Smooth muscle cell (in vitro differentiated cells): ENCODE results near the gene ARHGEF18. TPM values are rescaled to one million over a fixed set of nuclear protein-coding genes. Genes with fewer than 3 reads are reported as not detected.
A peak's percentile ranks its signal among the peaks of the same experiment; 100 is the strongest.

Experiments
- DNase-seq: peaks from one replicate; lab custom pipeline; 2025; ENCODE audit not compliant: unreplicated experiment; lab: John Stamatoyannopoulos, UW
- H2AFZ ChIP-seq: fragments of 200-600 bp; sonication (generic); 2 replicates; pipeline ENCODE4 v1.6.0; 2016; ENCODE audit warnings: antibody characterized with exemption, low read depth, mild to moderate bottlenecking
- H3F3A ChIP-seq: fragments of 200-600 bp; sonication (generic); 2 replicates; pipeline ENCODE4 v1.6.0; 2017; ENCODE audit warnings: antibody characterized with exemption, low read depth
- H3K27ac ChIP-seq: fragments of 200-600 bp; sonication (generic); 2 replicates; pipeline ENCODE4 v1.5.1; 2016; ENCODE audit warnings: low read depth, mild to moderate bottlenecking
- H3K27me3 ChIP-seq: fragments of 200-600 bp; sonication (generic); 2 replicates; pipeline ENCODE4 v1.6.1; 2016; ENCODE audit warnings: low read depth, mild to moderate bottlenecking
- H3K36me3 ChIP-seq: fragments of 200-600 bp; sonication (generic); 2 replicates; pipeline ENCODE4 v1.5.1; 2016; ENCODE audit warnings: low read depth
- H3K4me1 ChIP-seq: fragments of 200-600 bp; sonication (generic); 2 replicates; pipeline ENCODE4 v1.5.1; 2016; ENCODE audit warnings: low read depth
- H3K4me2 ChIP-seq: fragments of 200-600 bp; sonication (generic); 2 replicates; pipeline ENCODE4 v1.6.0; 2016; ENCODE audit warnings: mild to moderate bottlenecking
- H3K4me3 ChIP-seq: fragments of 200-600 bp; sonication (generic); 2 replicates; pipeline ENCODE4 v1.5.1; 2016; ENCODE audit warnings: mild to moderate bottlenecking
- H3K79me2 ChIP-seq: fragments of 200-600 bp; sonication (generic); 2 replicates; pipeline ENCODE4 v1.6.0; 2016; ENCODE audit warnings: low read depth, mild to moderate bottlenecking
- H3K9ac ChIP-seq: fragments of 200-600 bp; sonication (generic); 2 replicates; pipeline ENCODE4 v1.6.0; 2016; ENCODE audit warnings: low read depth
- H3K9me3 ChIP-seq: fragments of 200-600 bp; sonication (generic); replicated peaks from 2 replicates; pipeline ENCODE4 v1.5.1; 2016; ENCODE audit warnings: low read depth
- H4K20me1 ChIP-seq: fragments of 200-600 bp; sonication (generic); 2 replicates; pipeline ENCODE4 v1.6.0; 2016; ENCODE audit warnings: low read depth
- WGBS: methylation state at CpG from one replicate; pipeline ENCODE4 v1.1.7; 2016; ENCODE audit warnings: low lambda C conversion rate; 5-methylcytosine and 5-hydroxymethylcytosine counted together
- polyA plus RNA-seq: library from polyadenylated mRNA; unstranded; fragments of >200 nt; fragmentation: Nextera tagmentation; extraction: Ambion mirVana; gene quantifications from 2 replicates; pipeline ENCODE4 v1.2.1, GENCODE V29; 2016
- total RNA-seq: library from RNA; depleted of rRNA; stranded (reverse); fragments of >200 nt; gene quantifications from 2 replicates; pipeline ENCODE4 v1.2.3, GENCODE V29; 2014
- TF ChIP-seq, protein P1 (sequence below): fragments of 200-600 bp; sonication (generic); IDR thresholded peaks from 2 replicates; pipeline ENCODE4 v1.5.1; 2017; ENCODE audit warnings: borderline replicate concordance, mild to moderate bottlenecking, antibody characterized with exemption; ENCODE audit not compliant: insufficient read depth, poor library complexity, severe bottlenecking

Gene ARHGEF18
- total and polyA plus RNA-seq, 2 experiments from 2014 or later: 18.8 to 24.0 TPM

DNA sequence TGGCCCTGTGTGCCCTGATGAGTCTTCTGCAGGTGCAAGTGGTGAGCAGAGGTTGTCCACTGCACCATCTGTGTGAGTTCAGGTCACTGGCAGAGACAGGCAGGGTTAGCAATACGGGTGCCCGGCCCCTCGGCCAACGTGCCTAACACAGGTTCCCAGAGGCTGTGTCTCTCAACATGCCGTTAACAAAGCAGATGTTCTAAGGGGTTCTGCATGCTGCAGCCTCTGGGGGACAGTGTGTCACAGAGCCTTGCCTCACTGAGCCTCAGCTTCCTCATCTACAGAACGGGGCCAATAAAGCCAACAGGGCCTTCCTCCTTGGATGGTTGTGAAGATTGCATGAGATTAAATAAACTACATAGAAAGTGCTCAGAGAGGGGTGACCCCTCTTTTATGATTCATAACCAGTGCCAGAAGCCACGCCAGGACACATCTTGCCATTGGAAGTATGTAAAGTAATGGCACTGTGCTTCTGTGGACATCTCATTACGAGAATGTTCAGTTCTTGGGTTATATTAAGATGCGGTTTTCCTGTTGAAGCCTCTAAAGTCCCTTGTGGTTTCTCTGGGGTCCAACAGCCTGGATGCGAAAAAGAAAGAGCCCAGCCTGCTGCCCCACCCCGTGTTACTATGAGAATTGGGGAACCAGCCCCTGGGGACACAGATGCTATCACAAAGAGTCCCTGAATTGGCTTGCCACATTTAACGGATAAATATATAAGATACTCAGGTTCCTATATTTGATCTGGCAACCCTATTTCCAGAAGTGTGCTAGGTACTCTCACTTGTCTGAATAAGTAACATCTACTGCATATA is 11.2 kb upstream of the ARHGEF18 start:
- Histone ChIP-seq H3K79me2 (no peaks in the 10 kb centered on the region), H3K36me3 (no peaks in the 10 kb centered on the region), H3K27me3 (no peaks in the 10 kb centered on the region), H3K9ac (no peak overlapping the region), H3K9me3 (no peaks in the 10 kb centered on the region), H3K4me2 (no peak overlapping the region), H3K4me3 (no peak overlapping the region), H4K20me1 (no peaks in the 10 kb centered on the region), H3K4me1 (no peaks in the 10 kb centered on the region), H3K27ac (no peak overlapping the region), H2AFZ (no peak overlapping the region), H3F3A (no peaks in the 10 kb centered on the region)
- DNase-seq: no peak
- 86% methylated on average over 12 of the region's 12 CpGs for WGBS
- TF ChIP-seq, protein P1, sequence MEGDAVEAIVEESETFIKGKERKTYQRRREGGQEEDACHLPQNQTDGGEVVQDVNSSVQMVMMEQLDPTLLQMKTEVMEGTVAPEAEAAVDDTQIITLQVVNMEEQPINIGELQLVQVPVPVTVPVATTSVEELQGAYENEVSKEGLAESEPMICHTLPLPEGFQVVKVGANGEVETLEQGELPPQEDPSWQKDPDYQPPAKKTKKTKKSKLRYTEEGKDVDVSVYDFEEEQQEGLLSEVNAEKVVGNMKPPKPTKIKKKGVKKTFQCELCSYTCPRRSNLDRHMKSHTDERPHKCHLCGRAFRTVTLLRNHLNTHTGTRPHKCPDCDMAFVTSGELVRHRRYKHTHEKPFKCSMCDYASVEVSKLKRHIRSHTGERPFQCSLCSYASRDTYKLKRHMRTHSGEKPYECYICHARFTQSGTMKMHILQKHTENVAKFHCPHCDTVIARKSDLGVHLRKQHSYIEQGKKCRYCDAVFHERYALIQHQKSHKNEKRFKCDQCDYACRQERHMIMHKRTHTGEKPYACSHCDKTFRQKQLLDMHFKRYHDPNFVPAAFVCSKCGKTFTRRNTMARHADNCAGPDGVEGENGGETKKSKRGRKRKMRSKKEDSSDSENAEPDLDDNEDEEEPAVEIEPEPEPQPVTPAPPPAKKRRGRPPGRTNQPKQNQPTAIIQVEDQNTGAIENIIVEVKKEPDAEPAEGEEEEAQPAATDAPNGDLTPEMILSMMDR: no peak

DNA sequence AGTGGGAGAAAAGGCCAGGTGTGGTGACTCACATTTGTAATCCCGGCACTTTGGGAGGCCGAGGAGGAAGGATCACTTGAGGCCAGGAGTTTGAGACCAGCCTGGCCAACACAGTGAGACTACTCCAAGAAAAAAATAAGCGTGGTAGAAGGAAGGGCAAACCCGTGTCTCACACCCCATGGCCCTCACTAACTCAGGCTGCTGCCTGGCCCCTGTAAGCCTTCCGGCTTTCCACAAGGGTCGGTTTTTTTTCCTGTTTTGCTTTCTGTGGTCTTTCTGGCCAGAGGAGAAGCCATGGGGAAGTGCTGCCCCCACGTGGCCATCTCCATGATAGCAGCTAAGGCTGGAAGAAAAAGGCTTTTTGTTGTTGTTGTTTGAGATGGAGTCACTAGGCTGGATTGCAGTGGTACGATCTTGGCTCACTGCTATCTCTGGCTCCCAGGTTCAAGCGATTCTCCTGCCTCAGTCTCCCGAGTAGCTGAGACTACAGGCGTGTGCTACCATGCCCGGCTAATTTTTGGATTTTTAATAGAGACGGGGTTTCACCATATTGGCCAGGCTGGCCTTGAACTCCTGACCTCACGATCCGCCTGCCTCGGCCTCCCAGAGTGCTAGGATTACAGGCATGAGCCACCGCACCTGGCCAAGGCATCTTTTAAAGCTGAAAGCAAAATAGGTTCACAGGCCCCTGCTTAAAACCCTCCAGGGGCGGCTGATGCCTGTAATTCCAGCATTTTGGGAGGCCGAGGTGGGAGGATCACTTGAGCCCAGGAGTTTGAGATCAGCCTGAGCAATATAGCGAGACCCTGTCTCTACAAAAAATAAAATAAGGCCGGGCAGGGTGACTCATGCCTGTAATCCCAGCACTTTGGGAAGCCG is 7.5 kb upstream of the ARHGEF18 start:
- Histone ChIP-seq H3K4me3 (no peak overlapping the region), H3K79me2 (no peaks in the 10 kb centered on the region), H3K4me1 (no peaks in the 10 kb centered on the region), H3F3A (no peaks in the 10 kb centered on the region), H3K9me3 (no peaks in the 10 kb centered on the region), H2AFZ (no peak overlapping the region), H3K27me3 (no peaks in the 10 kb centered on the region), H3K4me2 (no peak overlapping the region), H3K36me3 (no peaks in the 10 kb centered on the region), H4K20me1 (no peaks in the 10 kb centered on the region), H3K9ac (no peak overlapping the region), H3K27ac (no peak overlapping the region)
- peak; percentile 73 for DNase-seq
- 53% methylated on average over 22 of the region's 22 CpGs for WGBS
- TF ChIP-seq, protein P1: peak; percentile 95

DNA sequence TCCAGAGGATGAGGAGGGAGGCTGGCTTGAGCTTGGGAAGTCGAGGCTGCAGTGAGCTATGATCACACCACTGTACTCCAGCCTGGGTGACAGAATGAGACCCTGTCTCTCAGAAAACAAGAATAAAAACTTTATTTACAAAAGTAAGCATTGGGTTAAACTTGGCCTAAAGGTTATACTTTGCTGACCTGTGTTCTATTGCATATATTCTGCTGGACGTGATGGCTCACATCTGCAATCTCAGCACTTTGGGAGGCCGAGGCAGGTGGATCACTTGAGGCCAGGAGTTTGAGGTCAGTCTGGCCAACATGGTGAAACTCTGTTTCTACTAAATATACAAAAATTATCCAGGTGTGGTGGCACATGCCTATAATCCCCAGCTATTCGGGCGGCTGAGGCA is 6.6 kb upstream of the ARHGEF18 start:
- Histone ChIP-seq H3F3A (no peaks in the 10 kb centered on the region), H3K4me3 (no peak overlapping the region), H3K9ac (no peak overlapping the region), H3K79me2 (no peaks in the 10 kb centered on the region), H4K20me1 (no peaks in the 10 kb centered on the region), H3K4me2 (no peak overlapping the region), H3K36me3 (no peaks in the 10 kb centered on the region), H3K9me3 (no peaks in the 10 kb centered on the region), H3K27me3 (no peaks in the 10 kb centered on the region), H2AFZ (no peak overlapping the region), H3K4me1 (no peaks in the 10 kb centered on the region), H3K27ac (no peak overlapping the region)
- no peak for DNase-seq
- WGBS: 89% methylated on average over 5 of the region's 5 CpGs
- TF ChIP-seq, protein P1: no peak
